GM21360 (cell line): ENCODE measurements around the gene FOXA3.

Experiments used
- ATAC-seq: cut with Tn5 transposase; IDR thresholded peaks from one replicate; pipeline ENCODE4 v1.9.1; 2021; ENCODE audit warnings: mild to moderate bottlenecking, moderate library complexity; ENCODE audit not compliant: unreplicated experiment

Gene FOXA3

GRCh38 chr19:45917421-45918091 is 53.4 kb downstream of the FOXA3 start:
- no peak for ATAC-seq

DNA sequence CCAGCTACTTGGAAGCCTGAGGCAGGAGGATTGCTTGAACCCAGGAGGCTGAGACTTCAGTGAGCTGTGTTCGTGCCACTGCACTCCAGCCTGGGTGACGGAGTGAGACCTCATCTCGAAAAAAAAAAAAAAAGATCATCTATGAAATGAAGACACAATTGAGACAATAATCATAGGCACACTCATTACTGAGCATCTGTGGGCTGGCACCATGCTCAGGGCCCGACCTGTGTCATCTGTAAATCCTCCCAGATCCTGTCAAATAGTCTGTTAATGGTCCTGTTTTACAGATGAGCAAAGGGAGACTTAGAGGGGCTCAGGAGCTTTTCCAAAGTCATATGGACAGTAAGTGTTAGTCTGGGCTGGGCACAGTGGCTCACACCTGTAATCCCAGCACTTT is 54.6 kb downstream of the FOXA3 start:
- ATAC-seq: no peak

GRCh38 chr19:45919678-45920077 is 55.6 kb downstream of the FOXA3 start:
- no peak for ATAC-seq

DNA sequence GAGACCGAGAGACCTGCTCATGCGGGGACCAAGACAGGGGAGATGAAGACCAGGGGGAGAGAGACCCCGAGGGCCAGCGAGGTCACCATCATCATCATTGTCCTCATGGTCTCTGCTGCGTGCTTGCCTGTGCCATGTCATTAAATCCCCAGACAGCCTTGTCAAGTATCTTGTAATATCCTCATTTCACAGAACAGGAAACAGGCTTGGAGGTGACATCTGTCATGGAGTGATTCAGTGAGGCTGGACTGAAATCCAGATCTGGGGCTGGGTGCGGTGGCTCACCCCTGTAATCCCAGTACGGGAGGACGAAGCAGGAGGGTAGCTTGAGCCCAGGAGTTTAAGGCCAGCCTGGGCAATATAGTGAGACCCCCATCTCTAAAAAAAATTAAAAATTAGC is 56.3 kb downstream of the FOXA3 start:
- no peak for ATAC-seq

GRCh38 chr19:45922281-45922680 is 58.2 kb downstream of the FOXA3 start:
- no peak for ATAC-seq
